K562 (cell line): ENCODE results near the gene RPF1. TPM values are rescaled to one million over a fixed set of nuclear protein-coding genes. Genes with fewer than 3 reads are reported as not detected.
A peak's percentile ranks its signal among the peaks of the same experiment; 100 is the strongest.

Experiments used
- CLOCK ChIP-seq: fragments of 250-450 bp; sonication (Bioruptor Pico); IDR thresholded peaks from 2 replicates; pipeline ENCODE4 v1.4.0; 2020; ENCODE audit warnings: mild to moderate bottlenecking, moderate library complexity, borderline replicate concordance
- CTCF ChIP-seq, 3 experiments: IDR thresholded peaks in 2 of 3; conservative IDR thresholded peaks in 1 of 3; 2 replicates each; pipeline ENCODE4 v1.5.1; 2011 to 2012; ENCODE audit warnings: low read length in 3 of 3, mild to moderate bottlenecking in 3 of 3, control low read depth in 2 of 3, improper control_type of control experiment in 1 of 3, inconsistent platforms in 1 of 3, low read depth in 1 of 3, mixed read lengths in 1 of 3, moderate library complexity in 1 of 3; ENCODE audit not compliant: insufficient read depth in 2 of 3
- E2F8 ChIP-seq: fragments of 450-650 bp; IDR thresholded peaks from 2 replicates; pipeline ENCODE4 v1.7.1; 2018; ENCODE audit warnings: mild to moderate bottlenecking, low read depth; ENCODE audit not compliant: partially characterized antibody
- PBX2 ChIP-seq, 2 experiments: IDR thresholded peaks in 1 of 2; conservative IDR thresholded peaks in 1 of 2; 2 replicates each; pipeline ENCODE4 v1.6.1; 2016; ENCODE audit warnings: low read depth in 2 of 2, mild to moderate bottlenecking in 1 of 2, missing compliant biosample characterization in 1 of 2, missing genetic modification characterization in 1 of 2, moderate library complexity in 1 of 2
- PHF20 ChIP-seq: fragments of 450-650 bp; IDR thresholded peaks from 2 replicates; pipeline ENCODE4 v1.6.1; 2018; ENCODE audit not compliant: partially characterized antibody
- RERE ChIP-seq: sonication (generic); formaldehyde crosslinking; IDR thresholded peaks from 2 replicates; pipeline ENCODE4 v1.8.0; 2023; ENCODE audit warnings: missing genetic modification reagents, mild to moderate bottlenecking, borderline replicate concordance
- polyA plus RNA-seq, 8 experiments: library from polyadenylated mRNA; depleted of rRNA in 4 of 8; stranded (reverse) in 5 of 8; unstranded in 3 of 8; fragments of >200 nt; fragmentation: Nextera tagmentation in 2 of 8; fragmentation: Illumina TruSeq in 1 of 8; extraction: Ambion mirVana in 2 of 8; extraction: Trizol in 1 of 8; gene quantifications; 2 replicates each; pipeline versions ENCODE4 v1.2.1 to v1.2.3, GENCODE V29; 2011 to 2014; ENCODE audit warnings: inconsistent platforms in 1 of 8, missing spikeins in 1 of 8
- total RNA-seq, 7 experiments: library from RNA; depleted of rRNA in 6 of 7; stranded (reverse); fragments of >200 nt in 6 of 7; fragmentation: Illumina TruSeq in 2 of 7; extraction: Trizol in 2 of 7; gene quantifications; 2 replicates each; pipeline versions ENCODE4 v1.2.1 to v1.2.3, GENCODE V29; 2011 to 2021; ENCODE audit warnings: low replicate concordance in 1 of 7

The RPF1 gene
- total and polyA plus RNA-seq, 9 of the 15 experiments (the other 6 are each of a cell fraction or from before 2014, with no cell fraction given), result 52.4 to 156 (median 90.2) TPM

GRCh38 chr1:84478876-84479868 lies at the start of gene RPF1 (continued):
- no peak for TF ChIP-seq PBX2 (CRISPR knock-in tag; IDR thresholded peaks at IDR 0.05; ENCODE audit: low read depth)
- no peak for TF ChIP-seq PBX2 (tag; conservative IDR thresholded peaks at IDR 0.05; ENCODE audit: low read depth)
- TF ChIP-seq PHF20, result peak; percentile 93
- no peak; a peak in 1 of 6 replicates for TF ChIP-seq CTCF (IDR thresholded peaks at IDR 0.05 in 2 of 3, conservative IDR thresholded peaks at IDR 0.05 in 1 of 3; ENCODE audit: insufficient read depth in 2 of 3, low read depth in 1 of 3, low read length in 3 of 3)
- no peak for TF ChIP-seq RERE (CRISPR knock-in tag)
- TF ChIP-seq E2F8, result peak; percentile 97
- TF ChIP-seq CLOCK (CRISPR knock-in tag), result no peak
